GM21529 (cell line): ENCODE results near the gene ARHGAP15.

Source experiments
- ATAC-seq: cut with Tn5 transposase; IDR thresholded peaks from one replicate; pipeline ENCODE4 v1.9.1; 2021; ENCODE audit not compliant: unreplicated experiment

The ARHGAP15 gene

GRCh38 chr2:143560724-143561123 lies 431.5 kb downstream of the ARHGAP15 start:
- no peak for ATAC-seq

GRCh38 chr2:143564419-143564818 lies 435.2 kb downstream of the ARHGAP15 start:
- peak; percentile 89 for ATAC-seq

GRCh38 chr2:143571747-143572146 lies 442.5 kb downstream of the ARHGAP15 start:
- no peak for ATAC-seq

GRCh38 chr2:143572421-143572820 lies 443.2 kb downstream of the ARHGAP15 start:
- no peak for ATAC-seq

GRCh38 chr2:143574069-143574468 lies 444.9 kb downstream of the ARHGAP15 start:
- ATAC-seq, result no peak

GRCh38 chr2:143575340-143575739 lies 446.1 kb downstream of the ARHGAP15 start:
- ATAC-seq, result no peak

GRCh38 chr2:143577489-143577888 lies 448.3 kb downstream of the ARHGAP15 start:
- ATAC-seq, result no peak

GRCh38 chr2:143579456-143579855 lies 450.2 kb downstream of the ARHGAP15 start:
- no peak for ATAC-seq

- no peak for ATAC-seq
Measured at GRCh38 chr2:143581134-143581533, 451.9 kb downstream of the ARHGAP15 start.

GRCh38 chr2:143582046-143582747 lies 453.0 kb downstream of the ARHGAP15 start:
- no peak for ATAC-seq

- ATAC-seq, result no peak
Measured at GRCh38 chr2:143584936-143585335, 455.7 kb downstream of the ARHGAP15 start.

- ATAC-seq, result no peak
Measured at GRCh38 chr2:143586119-143586518, 456.9 kb downstream of the ARHGAP15 start.

- no peak for ATAC-seq
Measured at GRCh38 chr2:143588746-143589145, 459.5 kb downstream of the ARHGAP15 start.

GRCh38 chr2:143594161-143594560 lies 464.9 kb downstream of the ARHGAP15 start:
- no peak for ATAC-seq

GRCh38 chr2:143594745-143595144 lies 465.5 kb downstream of the ARHGAP15 start:
- ATAC-seq, result no peak

- ATAC-seq, result no peak
Measured at GRCh38 chr2:143600116-143600515, 470.9 kb downstream of the ARHGAP15 start.

GRCh38 chr2:143601828-143602227 lies 472.6 kb downstream of the ARHGAP15 start:
- no peak for ATAC-seq

GRCh38 chr2:143603035-143603655 lies 473.9 kb downstream of the ARHGAP15 start:
- no peak for ATAC-seq

GRCh38 chr2:143603846-143604565 lies 474.8 kb downstream of the ARHGAP15 start:
- ATAC-seq, result no peak

GRCh38 chr2:143604566-143604959 lies 475.3 kb downstream of the ARHGAP15 start:
- ATAC-seq, result no peak

- no peak for ATAC-seq
Measured at GRCh38 chr2:143607231-143608062, 478.2 kb downstream of the ARHGAP15 start.
